HFF-Myc (cell line): ENCODE data around the gene KRTAP10-7.
"Not testable (repeated sequence)": the region's sequence is repeated elsewhere in the genome, so short reads cannot be mapped to it uniquely, and the experiment has no call there.

ENCODE experiments used
- DNase-seq: peaks from one replicate; pipeline ENCODE4 v3.0.0-alpha.2; 2011; ENCODE audit warnings: low read depth; ENCODE audit errors: extremely low read depth
- H3K4me3 ChIP-seq: replicated peaks from 2 replicates; pipeline ENCODE4 v1.5.1; 2011; ENCODE audit warnings: low read depth, mild to moderate bottlenecking, control low read depth, low read length
- CTCF ChIP-seq: IDR thresholded peaks from 2 replicates; pipeline ENCODE4 v1.5.1; 2012; ENCODE audit warnings: mild to moderate bottlenecking, low read depth, low read length, control low read depth; ENCODE audit errors: missing control alignments

KRTAP10-7 gene

GRCh38 chr21:44626262-44626661 is 25.9 kb downstream of the KRTAP10-7 start:
- no peak for TF ChIP-seq CTCF
- no peak for DNase-seq
- no peak overlapping the region for H3K4me3 ChIP-seq

GRCh38 chr21:44626673-44627143 is 26.3 kb downstream of the KRTAP10-7 start, which contains the start of gene KRTAP10-9:
Gene KRTAP10-9 (plus strand): TSS chr21:44627093. CDS start chr21:44627172, 79 bp downstream.
- TF ChIP-seq CTCF, result no peak
- H3K4me3 ChIP-seq, result no peak within 1 kb of the TSS
- DNase-seq, result no peak

- DNase-seq, H3K4me3 ChIP-seq: not testable (repeated sequence)
These were observed 26.9 kb downstream of the KRTAP10-7 start for GRCh38 chr21:44627181-44627822.

- not testable (repeated sequence) for H3K4me3 ChIP-seq, DNase-seq
These were observed 27.4 kb downstream of the KRTAP10-7 start for GRCh38 chr21:44627831-44628233.

GRCh38 chr21:44628707-44629391 is 28.5 kb downstream of the KRTAP10-7 start:
- H3K4me3 ChIP-seq, result no peak overlapping the region
- no peak for TF ChIP-seq CTCF
- no peak for DNase-seq

- no peak for DNase-seq
- no peak for TF ChIP-seq CTCF
- H3K4me3 ChIP-seq, result no peak overlapping the region
These were observed 30.0 kb downstream of the KRTAP10-7 start for GRCh38 chr21:44630440-44630839.

- TF ChIP-seq CTCF, result no peak
- H3K4me3 ChIP-seq, result no peak overlapping the region
- DNase-seq, result no peak
These were observed 31.7 kb downstream of the KRTAP10-7 start for GRCh38 chr21:44632067-44632466.
